ENCODE measurements around the gene LRRC26.

DNA sequence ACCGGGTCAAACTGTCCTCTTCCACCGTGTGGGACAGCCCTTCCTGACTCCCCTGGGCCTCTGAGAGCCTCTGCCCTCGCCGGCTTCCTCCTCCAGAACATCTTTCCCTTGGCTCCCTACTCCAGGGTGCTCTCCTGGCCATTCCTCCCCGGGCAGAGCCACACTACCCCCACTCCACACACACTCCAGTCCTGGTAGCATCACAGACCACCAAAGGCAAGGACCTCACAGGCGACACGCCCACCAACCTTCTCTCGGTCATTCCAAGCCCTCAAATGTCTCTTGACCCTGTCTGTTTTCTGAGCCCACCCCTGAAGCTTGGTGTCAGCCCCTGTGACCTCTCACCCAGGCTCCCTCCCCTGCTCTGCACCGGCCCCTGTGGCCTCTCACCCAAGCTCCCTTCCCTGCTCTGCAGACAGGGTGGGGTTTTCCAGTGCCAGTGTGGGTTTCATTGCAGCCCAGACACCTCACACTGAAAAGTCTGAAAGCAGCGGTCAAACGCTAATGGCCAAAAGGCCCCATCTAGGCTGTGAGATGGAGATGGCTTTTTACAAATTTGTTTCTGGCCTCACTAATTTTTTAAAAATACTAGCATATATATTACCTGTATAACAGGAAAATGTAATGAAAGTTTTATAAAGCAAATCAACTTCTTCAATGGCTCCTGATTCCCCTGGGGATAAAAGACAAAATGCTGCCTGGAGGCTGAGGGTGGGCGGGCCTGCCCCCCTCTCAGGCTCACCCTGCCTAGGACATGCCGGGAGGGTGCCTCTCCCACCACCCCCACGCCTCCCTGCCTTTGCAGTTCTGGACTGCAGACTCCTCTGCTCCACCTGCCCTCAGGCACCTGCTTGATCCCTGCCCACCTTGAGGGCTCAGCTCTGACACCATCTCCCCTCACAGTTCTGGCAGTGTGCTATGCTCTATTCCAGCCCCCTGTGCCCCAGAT, 10.5 kb downstream of the LRRC26 start:
- TF ChIP-seq, protein P1, sequence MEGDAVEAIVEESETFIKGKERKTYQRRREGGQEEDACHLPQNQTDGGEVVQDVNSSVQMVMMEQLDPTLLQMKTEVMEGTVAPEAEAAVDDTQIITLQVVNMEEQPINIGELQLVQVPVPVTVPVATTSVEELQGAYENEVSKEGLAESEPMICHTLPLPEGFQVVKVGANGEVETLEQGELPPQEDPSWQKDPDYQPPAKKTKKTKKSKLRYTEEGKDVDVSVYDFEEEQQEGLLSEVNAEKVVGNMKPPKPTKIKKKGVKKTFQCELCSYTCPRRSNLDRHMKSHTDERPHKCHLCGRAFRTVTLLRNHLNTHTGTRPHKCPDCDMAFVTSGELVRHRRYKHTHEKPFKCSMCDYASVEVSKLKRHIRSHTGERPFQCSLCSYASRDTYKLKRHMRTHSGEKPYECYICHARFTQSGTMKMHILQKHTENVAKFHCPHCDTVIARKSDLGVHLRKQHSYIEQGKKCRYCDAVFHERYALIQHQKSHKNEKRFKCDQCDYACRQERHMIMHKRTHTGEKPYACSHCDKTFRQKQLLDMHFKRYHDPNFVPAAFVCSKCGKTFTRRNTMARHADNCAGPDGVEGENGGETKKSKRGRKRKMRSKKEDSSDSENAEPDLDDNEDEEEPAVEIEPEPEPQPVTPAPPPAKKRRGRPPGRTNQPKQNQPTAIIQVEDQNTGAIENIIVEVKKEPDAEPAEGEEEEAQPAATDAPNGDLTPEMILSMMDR (IDR thresholded peaks at IDR 0.05; ENCODE audit: low read length): no peak
- no peak for TF ChIP-seq EZH2 (IDR thresholded peaks at IDR 0.05; ENCODE audit: borderline replicate concordance, low read length)

All from OCI-LY1 (cell line).